GM21825 (cell line): Measurements from ENCODE around the gene SIRPG.
"Not testable (repeated sequence)": the region's sequence is repeated elsewhere in the genome, so short reads cannot be mapped to it uniquely, and the experiment has no call there.

Source experiments
- ATAC-seq: cut with Tn5 transposase; IDR thresholded peaks from one replicate; pipeline ENCODE4 v1.9.1; 2021; ENCODE audit warnings: mild to moderate bottlenecking, moderate library complexity; ENCODE audit not compliant: unreplicated experiment

SIRPG gene

GRCh38 chr20:1637226-1637625 lies 20.4 kb downstream of the SIRPG start:
- ATAC-seq: no peak

DNA sequence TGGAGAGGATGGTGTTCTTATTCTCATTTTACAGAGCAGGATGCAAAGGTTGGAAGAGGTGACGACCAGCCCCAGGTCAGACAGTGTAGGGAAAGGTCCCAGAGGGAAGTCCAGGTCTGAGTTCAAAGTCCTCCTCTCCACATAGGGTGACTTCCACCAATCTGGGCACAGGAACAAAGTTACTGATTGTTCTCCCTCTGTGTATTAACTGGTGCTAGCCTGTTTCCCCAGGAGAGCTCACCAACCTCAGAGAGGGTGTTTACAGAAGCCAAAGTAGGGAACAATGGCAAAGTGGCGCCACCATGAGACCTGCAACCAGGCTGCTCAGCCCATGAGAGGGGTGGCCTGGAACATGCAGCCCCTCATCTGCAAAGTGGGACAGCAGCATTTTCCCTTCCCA lies 21.0 kb downstream of the SIRPG start:
- ATAC-seq: no peak

DNA sequence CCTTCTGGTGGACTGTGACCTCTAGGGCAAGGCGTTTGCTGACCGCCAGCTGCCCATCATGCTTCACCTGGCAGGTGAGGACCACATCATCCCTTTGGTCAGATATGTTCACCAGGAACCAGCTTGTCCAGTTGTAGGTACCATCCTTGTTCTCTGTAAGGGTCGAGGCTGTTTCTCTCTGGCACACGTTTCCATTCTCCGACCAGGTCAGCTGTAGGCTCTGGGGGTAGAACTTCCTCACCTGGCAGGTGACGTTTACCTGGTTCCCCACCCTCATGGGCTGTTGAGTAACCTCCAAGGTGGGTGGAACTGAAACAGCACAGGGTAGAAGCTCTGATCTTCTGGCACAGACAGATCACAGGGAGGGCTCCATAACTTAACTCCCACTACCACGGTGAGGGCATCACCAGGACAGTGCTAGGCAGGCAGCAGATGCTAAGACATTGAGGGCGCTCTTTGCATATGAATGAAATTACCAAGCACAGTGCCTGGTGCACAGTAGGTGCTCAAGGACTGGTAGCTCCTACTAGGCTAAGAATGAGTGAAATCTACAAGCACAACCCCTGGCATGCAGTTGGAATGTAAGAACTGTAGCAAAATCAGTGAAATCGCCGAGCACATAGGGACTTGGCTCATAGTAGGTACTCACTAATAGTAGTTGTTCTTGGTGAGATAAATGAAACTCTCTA lies 22.1 kb downstream of the SIRPG start:
- ATAC-seq: no peak

GRCh38 chr20:1633535-1633934 lies 24.0 kb downstream of the SIRPG start:
- no peak for ATAC-seq

DNA sequence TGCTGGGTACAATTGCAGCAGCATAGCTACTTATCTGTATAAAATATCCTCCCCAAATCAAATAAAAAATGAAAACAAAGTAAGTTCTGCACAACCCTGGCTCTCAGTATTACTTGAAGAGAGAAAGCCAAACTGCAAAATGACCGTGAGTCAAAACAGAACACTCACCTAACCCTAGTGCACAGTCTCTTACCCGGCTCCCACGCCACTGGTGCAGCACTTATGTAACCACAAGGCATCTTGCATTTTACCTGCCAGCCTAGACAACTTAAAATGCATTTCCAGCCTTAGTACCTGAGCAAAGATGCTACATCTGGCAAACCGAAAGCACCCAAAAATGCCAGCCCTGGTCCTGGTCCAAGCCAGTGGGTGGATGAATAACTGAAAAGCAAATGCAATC lies 25.4 kb downstream of the SIRPG start:
- no peak for ATAC-seq

- no peak for ATAC-seq
Measured at GRCh38 chr20:1631309-1632151, 26.0 kb downstream of the SIRPG start.

GRCh38 chr20:1630186-1630585 lies 27.4 kb downstream of the SIRPG start:
- ATAC-seq: no peak

DNA sequence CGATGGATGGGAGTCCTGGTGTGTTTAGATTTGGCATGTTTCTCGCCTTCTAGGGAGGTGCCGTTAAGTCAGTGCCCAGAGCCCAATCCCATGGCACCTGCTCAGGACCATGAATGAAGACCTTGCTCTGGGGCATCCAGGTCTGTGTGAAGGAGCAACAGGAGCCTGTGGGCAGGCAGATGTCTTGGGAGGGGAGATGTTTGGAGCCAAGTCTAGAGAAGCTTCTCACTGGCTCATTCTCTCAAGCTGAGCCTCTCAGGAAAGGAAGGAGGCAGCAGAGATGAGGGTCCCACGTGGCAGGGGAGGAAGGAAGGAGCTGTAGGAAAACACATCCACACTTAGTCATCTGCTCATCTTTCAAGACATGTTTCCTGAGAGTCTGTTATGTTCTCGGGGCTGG lies 28.3 kb downstream of the SIRPG start:
- ATAC-seq: no peak

- no peak for ATAC-seq
Measured at GRCh38 chr20:1628621-1629020, 29.0 kb downstream of the SIRPG start.

DNA sequence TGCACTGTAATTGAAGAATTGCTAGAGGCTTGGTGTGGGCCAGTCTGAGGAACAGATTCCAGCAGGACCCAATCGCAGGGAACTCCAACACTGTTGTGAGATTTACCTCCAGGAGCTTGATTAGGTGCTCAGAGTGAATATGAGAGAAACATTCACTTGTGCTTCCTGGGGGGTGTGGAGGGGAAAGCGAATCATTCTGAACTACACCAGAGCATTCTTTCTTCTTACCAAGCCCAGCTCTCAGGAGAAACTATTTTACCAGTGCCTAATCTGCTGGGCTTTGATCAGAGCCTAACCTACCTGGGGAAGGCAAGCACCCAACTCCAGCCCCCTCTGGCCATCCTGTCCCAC lies 30.4 kb downstream of the SIRPG start:
- no peak for ATAC-seq

GRCh38 chr20:1626528-1627199 lies 30.9 kb downstream of the SIRPG start:
- no peak for ATAC-seq

DNA sequence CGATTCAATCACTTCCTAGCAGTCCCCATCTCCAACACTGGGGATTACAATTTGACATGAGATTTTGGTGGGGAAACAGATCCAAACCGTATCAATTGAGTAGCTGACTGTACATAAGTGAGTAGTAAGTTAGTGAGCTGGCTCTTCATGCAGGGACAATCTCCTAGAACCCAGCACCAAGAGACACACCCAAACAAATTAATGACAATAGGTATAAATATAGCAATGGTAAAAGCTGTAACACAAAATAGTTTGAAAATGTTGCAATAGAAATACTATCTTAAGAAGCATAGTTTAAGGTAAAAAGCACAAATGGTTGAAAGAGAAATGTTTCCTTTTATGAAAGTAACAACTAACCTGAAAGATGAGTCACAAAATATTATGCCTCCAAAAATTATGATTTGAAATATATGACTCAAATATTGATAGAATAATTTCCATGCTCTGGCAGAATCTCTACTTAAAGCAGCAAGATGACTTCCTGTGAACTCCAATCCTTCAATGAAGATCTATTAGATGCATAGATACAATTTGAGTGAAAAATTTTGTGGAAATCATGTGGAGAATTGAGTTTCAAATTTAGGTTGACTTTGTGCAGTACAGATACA lies 32.4 kb downstream of the SIRPG start:
- ATAC-seq: no peak

- no peak for ATAC-seq
Measured at GRCh38 chr20:1623501-1624205, 33.9 kb downstream of the SIRPG start.

DNA sequence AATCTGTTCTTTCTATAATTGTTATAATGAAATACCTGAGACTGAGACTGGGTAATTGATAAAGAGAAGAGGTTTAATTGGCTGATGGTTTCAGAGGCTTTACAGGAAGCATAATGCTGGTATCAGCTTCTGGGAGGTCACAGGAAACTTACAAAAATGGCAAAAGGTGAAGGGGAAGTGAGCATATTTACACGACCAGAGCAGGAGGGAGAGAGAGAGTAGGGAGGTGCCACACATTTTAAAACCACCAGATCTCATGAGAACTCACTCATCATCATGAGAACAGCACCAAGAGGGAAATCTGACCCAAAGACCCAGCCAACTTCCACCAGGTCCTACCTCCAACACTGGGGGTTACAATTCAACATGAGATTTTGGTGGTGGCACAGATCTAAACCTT lies 35.1 kb downstream of the SIRPG start:
- ATAC-seq: no peak

DNA sequence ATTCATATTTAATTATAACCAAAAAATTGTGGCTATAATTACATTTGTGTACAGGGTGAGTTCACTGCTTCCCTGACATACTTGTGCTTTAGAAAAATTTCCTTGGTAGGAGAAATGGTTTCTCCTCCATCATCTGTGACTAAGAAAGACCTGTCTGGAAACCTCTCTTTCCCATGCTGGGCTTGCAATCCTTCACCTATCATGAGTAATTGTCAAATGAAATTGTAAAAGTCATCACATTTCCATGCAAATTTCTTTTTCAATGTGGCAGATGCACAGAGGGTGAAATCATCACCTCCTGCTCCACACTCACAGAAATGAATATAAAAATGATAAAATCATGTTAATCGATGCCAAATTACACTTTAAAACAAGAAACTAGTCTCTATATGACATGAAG lies 36.3 kb downstream of the SIRPG start:
- ATAC-seq: no peak

- no peak for ATAC-seq
Measured at GRCh38 chr20:1619861-1620444, 37.6 kb downstream of the SIRPG start, which contains the start of gene SIRPB1. Gene SIRPB1 (minus strand): TSS chr20:1620009. CDS start chr20:1619944, 65 bp downstream.

DNA sequence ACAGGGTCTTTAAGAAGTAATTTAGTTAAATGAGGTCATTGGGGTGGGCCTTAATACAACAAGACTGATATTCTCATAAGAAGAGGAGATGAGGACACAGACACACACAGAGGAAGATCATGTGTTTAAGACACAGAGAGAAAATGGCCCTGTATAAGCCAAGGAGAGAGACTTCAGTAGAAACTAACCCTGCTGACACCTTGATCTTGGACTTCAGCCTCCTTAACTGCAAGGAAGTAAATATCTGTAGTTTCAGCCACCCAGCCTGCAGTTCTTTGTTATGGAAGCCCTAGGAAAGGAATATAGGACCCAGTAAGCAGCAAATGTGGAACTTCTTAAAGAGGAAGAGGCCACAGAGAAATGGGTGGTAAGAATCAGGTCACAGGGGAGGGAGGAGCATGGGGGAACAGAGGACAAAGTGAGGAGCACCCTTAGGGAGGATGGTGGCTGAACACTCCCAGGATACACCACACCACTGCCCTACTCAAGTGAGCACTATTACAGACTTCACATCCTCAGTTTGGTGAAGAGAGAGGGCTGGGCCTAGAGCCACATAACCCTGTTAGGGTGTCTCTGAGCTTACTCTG lies 38.5 kb downstream of the SIRPG start:
- no peak for ATAC-seq

DNA sequence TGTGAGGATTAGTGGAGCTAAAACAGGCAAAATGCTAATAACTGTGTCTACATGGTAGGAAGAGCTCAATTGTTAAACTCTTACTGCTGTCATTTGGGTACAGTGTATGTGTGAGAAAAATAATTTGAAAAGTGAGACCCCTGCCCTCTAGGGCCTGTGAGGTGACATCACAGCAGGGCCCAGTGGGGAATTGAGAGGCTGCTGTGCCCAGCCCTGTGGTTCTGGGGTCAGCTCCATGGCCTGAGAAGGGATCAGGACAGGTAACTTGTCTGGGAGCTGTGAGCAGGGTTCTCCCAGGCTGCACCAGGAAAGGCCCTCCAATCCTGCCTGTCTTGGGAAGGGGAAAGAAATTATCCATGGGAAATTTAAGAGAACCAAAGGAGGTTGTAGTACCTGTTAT lies 39.1 kb downstream of the SIRPG start:
- ATAC-seq: no peak

DNA sequence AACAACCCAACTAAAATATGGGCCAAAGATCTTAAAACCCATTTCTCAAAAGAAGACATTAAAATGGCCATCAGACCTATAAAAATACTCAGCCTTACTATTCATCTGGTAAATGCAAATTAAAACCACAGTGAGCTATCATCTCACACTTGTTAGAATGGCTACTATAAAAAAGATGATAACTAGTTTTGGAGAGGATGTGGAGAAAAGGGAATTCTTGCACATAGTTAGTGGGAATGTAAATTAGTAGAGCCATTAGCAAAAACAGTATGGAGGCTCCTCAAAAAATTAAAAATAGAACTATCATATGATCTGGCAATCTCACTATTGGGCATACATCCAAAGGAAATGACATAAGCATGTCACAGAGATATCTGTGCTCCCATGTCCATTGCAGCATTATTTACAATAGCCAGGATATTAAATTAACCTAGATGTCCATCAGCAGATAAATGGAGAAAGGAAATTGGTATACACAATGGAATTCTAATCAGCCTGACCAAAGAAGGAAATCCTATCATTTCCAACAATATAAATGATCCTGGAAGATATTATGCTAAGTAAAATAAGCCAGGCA lies 40.6 kb downstream of the SIRPG start:
- ATAC-seq: no peak

GRCh38 chr20:1610404-1610803 lies 47.2 kb downstream of the SIRPG start:
- ATAC-seq: not testable (repeated sequence)
